ENCODE data around the gene ZXDA. TPM values are rescaled to one million over a fixed set of nuclear protein-coding genes. Genes with fewer than 3 reads are reported as not detected.
A peak's percentile ranks its signal among the peaks of the same experiment; 100 is the strongest.
"Not testable (repeated sequence)": the region's sequence is repeated elsewhere in the genome, so short reads cannot be mapped to it uniquely, and the experiment has no call there.

ZXDA gene
- total RNA-seq = 8.2 and 8.5 TPM in 2 replicates

GRCh38 chrX:57910287-57910912 lies at the start of gene ZXDA:
TSS of gene ZXDA (minus strand) at chrX:57910458. CDS start at chrX:57910420, 38 bp downstream.
- peak; percentile 27 for DNase-seq (ENCODE audit: low read depth)

DNA sequence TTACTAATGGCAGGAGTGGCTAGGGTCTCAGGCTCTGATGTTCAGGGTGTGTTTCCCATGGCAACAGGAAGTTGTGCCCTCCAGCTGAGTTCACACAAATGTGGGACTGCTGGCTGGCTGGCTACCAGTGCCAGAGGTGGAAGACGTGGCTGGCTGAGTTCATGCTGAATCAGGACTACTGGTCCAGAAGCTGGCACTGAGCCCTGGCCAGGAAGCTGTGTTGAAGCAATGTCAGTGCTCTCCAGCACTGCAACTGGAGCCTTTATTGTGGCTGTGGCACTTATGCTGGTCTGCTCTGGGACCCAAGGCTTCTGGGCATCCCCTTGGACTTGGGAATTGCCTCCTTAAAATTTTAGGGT lies 42.0 kb upstream of the ZXDA start:
- DNase-seq (ENCODE audit: low read depth) = no peak

DNA sequence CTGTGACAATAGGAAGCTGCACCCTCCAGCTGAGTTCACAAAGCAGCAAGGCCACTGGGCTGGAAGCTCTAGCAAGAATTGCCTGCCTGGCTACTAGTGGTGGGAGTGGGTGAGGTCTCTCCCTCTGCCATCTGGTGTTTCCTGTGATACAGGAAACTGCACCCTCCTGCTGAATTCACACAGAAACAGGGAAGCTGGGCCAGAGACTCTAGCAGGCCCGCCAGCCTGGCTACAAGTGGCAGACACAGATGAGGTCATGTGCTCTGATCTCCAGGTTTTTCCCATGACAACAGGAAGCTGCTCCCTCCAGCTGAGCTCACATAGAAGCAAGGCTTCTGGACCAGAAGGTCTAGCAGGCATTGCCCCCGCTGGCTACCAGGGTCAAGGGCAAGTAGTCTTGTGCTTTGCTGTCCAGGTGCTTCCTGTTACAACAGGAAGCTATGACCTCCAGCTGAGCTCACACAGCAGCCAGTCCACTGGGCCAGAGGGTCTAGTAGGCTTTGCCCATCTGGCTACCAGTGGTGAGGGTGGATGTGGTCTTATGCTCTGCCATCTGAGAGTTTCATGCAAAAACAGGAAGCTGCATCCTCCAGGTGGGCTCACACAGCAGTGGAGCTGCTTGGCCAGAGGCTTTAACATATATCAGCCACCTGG lies 41.5 kb upstream of the ZXDA start:
- DNase-seq (ENCODE audit: low read depth) = no peak

DNA sequence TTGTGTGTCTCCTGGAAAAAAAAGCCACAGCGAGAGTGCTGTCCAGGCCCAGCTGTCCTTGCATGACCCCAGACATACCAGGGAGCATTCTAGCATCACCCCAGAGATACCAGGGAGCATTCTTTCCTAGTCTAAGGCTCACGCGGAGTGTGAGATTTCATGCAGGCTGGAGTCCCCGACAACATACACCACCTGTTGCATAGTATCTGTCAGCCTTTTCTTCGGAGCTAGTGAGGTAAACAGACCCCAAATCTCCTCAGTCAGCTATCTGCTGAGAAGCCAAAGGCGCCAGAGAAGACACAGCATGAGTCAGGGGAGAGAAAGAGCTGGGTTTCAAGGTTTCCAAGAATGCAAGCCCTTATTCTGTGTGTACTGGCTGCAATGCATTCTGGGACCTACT lies 23.1 kb upstream of the ZXDA start:
- no peak for DNase-seq (ENCODE audit: low read depth)

DNA sequence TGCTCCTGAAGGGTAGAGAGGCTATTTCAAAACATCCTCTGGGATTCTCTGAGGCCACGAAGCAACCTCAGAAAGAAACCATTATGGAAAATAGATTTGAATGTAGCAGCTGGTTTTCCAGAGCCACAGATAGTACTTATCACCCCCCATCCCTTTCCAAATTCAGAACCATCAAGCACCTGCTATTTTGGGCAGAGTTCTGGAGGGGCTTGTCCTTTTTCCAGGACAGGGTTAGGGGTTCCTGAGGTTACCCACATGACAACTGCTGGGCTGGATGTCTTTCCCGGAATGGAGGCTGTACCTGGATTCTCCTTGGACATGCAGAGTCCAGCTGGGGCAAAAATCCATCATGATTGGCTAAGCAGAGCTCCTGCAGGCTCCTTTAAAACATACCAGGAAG lies 22.0 kb upstream of the ZXDA start:
- DNase-seq (ENCODE audit: low read depth) = no peak

DNA sequence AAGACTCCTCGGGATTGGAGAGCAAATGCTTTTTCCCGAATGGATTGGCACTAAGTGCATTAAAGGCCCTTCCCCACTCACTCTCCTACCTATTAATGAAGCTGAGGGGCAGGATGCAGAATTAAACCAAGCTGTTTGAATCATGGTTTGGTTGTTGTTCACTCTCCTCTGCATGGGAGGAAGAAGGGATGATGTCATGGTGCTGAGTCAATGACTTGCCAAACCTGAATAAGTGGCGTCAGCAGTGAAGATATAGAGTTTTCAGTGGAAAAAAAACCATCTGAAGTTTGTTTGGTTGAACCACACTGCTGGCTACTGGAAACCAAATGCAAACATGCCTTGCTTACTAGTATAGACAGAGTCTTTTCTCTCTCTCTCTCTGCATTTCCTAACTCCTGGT lies 19.8 kb upstream of the ZXDA start:
- DNase-seq (ENCODE audit: low read depth) = no peak

GRCh38 chrX:57929373-57929772 lies 19.1 kb upstream of the ZXDA start:
- peak; percentile 7 for DNase-seq (ENCODE audit: low read depth)

- no peak for DNase-seq (ENCODE audit: low read depth)
Observed at GRCh38 chrX:57925806-57926205, 15.5 kb upstream of the ZXDA start.

- no peak for DNase-seq (ENCODE audit: low read depth)
Observed at GRCh38 chrX:57918750-57919436, 8.6 kb upstream of the ZXDA start.

GRCh38 chrX:57915680-57916079 lies 5.4 kb upstream of the ZXDA start:
- DNase-seq (ENCODE audit: low read depth) = no peak

DNA sequence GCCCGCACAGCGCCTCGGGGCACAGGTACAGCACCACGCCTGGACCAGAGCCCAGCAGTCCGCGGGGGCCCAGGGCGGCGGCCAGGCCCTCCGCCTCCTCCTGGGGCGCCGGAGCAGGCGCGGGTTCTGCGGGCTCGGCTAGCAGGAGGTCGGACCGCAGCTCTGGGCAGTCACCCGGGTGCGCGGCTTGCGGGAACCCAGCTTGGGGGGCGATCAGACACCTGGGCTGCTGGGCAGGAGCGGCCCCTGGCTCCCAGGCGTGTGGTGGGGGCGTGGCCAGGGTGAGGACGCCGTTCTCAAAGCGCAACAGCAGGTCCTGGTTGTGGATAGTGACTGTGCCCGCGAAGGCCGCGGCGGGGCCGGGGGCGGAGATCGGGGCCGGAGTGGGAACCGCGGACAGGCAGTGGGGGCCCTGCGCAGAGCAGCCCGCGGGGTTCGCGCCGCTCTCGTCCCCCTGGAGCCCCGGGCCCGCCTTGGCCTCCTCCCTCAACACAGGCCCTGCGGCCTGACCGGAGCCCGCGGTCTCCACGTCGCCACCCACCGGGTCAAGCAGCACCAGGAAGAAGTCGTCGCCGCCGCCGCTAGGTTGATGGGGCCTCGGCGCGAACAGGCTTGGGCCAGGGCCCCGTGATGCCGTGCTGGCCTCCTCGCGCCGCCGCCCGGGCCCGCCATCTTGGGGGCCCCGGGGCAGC lies 517 bp downstream of the ZXDA start:
- not testable (repeated sequence) for DNase-seq (ENCODE audit: low read depth)

GRCh38 chrX:57908972-57909594 lies 1.2 kb downstream of the ZXDA start:
- DNase-seq (ENCODE audit: low read depth) = not testable (repeated sequence)

- peak; percentile 54 for DNase-seq (ENCODE audit: low read depth)
Observed at GRCh38 chrX:57906790-57907189, 3.5 kb downstream of the ZXDA start.

GRCh38 chrX:57905141-57905540 lies 5.1 kb downstream of the ZXDA start:
- no peak for DNase-seq (ENCODE audit: low read depth)

DNA sequence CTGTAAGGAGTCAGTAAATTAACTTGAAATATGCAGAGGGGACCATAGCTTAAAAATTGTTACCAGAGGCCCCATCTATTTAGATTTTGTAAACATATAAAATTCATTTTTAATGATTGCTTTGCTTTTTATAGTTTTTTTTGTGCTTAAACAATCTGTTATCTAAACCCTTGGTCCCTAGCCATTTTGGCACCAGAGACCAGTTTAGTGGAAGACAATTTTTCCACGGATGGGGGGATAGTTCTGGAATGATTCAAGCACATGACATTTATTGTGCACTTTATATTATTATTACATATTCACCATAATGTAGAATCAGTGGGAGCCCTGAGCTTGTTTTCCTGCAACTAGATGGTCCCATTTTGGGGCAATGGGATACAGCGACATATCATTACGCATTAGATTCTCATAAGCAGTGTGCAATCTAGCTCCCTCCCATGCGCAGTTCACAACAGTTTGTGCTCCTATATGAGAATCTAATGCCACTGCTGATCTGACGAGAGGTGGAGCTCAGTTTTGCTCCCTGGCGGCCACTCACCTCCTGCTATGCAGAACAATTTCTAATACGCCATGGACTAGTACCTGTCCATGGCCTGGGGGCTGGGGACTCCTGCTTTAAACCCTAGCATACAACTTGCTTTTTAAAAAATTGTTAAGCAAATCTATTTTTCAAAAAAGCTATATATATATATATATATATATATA lies 5.9 kb downstream of the ZXDA start:
- no peak for DNase-seq (ENCODE audit: low read depth)

DNA sequence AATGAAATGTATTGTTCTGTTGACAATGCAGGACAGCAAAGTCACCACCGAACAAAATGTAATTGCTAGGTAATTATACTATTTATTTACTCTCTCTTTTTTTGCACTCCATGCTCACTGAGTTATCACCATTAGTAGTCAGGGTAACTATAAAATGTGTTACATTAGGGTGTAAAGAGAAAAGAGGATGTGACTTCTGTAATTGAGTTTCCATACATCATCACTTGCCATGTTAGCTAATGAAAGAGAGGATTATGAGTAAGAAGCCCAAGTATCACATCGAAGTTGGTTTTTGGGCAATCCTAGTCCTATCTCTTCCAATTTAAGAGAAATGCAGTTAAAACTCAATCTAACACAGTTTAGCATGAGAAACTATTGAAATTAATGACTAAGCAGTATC lies 7.6 kb downstream of the ZXDA start:
- DNase-seq (ENCODE audit: low read depth) = no peak

DNA sequence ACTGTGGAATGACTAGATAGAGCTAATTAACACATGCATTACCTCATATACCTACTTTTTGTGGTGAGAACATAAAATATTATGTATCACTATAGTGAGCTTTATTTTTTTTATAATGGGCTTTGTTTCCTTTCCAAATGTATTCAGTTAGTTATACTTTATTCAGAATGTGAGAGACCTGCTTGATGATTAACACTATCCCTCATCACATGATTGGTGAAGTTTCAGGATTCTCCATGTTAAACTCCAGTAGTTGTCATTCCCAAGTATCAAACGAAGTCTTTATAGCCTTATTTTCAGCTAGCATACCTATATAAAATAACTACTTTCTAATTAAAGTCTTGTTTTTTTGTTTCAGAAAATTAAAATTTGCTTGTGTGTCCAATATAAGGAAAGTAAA lies 8.8 kb downstream of the ZXDA start:
- DNase-seq (ENCODE audit: low read depth) = peak; percentile 33

DNA sequence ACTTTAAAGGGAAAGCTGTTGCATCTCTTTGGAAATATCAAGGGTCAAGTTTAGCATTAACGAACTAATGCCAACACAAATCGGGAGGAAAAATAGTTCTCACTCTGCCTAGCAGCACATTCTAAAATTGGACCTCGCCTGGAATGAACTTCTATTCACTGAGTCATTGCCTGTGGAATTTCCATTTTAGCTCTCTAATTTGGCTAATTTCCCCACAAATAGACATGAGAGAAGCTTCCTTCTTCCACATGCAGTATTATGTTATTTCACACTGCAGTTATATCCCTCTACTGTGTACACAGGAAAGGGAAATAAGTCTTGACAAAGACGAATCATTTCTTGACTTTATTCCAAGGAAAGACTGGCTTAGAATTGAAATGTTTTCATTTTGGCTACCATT lies 9.3 kb downstream of the ZXDA start:
- peak; percentile 80 for DNase-seq (ENCODE audit: low read depth)

DNA sequence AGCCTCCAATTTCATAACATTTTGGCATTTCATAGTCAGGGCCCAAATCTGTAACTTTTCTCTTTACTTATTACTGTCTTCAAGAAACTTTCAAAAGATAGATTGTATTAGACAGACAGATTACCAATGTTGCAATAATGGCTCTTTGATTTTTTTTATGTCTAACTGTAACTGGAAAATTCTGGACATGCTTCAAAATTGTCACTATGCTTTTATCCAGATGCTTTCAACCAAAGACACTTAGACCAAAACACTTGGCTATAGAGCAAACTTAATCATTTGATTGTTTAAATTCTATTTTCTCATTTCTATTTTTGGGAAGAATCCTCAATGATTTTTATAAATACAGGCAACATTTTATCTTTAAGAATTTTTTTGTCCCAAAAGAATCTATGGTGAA lies 10.4 kb downstream of the ZXDA start:
- DNase-seq (ENCODE audit: low read depth) = no peak

DNA sequence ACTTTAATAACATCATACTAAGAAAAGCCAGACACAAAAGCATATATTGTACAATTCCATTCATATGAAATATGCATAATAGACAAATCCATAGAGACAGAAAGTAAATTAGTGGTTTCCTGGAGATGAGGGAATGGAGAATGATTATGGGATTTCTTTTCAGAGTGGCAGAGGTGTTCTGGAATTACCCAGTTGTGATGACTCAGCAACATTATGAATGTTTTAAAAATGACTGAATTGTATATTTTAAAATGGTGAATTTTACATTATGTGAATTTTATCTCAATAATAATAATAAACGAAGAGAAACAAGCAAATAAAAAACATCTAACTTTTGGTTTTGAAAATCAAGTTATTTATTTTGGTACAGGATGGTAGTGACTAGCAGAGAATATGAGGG lies 11.2 kb downstream of the ZXDA start:
- no peak for DNase-seq (ENCODE audit: low read depth)

DNA sequence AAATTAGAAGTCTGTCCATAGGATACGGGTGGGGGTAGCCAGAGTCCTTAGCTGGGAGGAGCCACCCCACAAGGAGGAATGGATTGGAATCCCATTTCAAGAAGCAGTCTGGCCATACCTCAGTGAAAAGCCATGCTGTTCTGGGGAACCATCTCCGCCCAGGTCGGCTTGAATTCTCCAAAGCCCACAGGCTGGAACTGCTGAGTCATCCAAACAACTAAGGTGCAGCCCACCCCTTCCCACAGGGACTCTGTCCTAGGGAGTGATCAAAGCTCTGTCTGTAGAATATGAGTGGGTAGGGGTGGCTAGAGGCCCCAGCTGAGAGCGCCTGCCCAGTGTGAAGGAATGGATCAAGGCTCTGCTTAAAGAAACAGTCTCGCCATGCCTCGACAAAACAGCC lies 38.8 kb downstream of the ZXDA start:
- DNase-seq (ENCODE audit: low read depth) = no peak

Data from renal cortical epithelial cell (primary cell).